ENCODE data around the gene ATP2B1. TPM values are rescaled to one million over a fixed set of nuclear protein-coding genes. Genes with fewer than 3 reads are reported as not detected.

Gene ATP2B1
- total RNA-seq, 4 donors from 2014 or later = 19.0 to 33.3 (median 27.8) TPM

GRCh38 chr12:89578499-89578898, 130.1 kb downstream of the ATP2B1 start:
- no peak for ATAC-seq
- WGBS, 2 donors (ENCODE audit: low coverage in 1 of 2) = 94 to 98% methylated on average over 2 of the region's 2 CpGs
- TF ChIP-seq POLR2AphosphoS5 (IDR thresholded peaks at IDR 0.05) (no peak), CTCF (IDR thresholded peaks at IDR 0.05) (no peak), POLR2A (IDR thresholded peaks at IDR 0.05) (no peak), EP300 (IDR thresholded peaks at IDR 0.05) (no peak)
- no peaks in the 10 kb centered on the region for H3K9me3 ChIP-seq
- H3K27ac ChIP-seq = no peak overlapping the region
- H3K36me3 ChIP-seq = no peaks in the 10 kb centered on the region
- H3K27me3 ChIP-seq = no peaks in the 10 kb centered on the region
- no peak overlapping the region for H3K4me3 ChIP-seq
- H3K4me1 ChIP-seq = no peaks in the 10 kb centered on the region

- no peaks in the 10 kb centered on the region for H3K27me3 ChIP-seq
- no peak for ATAC-seq
- no peaks in the 10 kb centered on the region for H3K9me3 ChIP-seq
- no peak overlapping the region for H3K4me3 ChIP-seq
- WGBS, 2 donors (ENCODE audit: low coverage in 1 of 2) = 100% methylated on average over 1 of the region's 1 CpG
- no peak for TF ChIP-seq CTCF (IDR thresholded peaks at IDR 0.05)
- TF ChIP-seq EP300 (IDR thresholded peaks at IDR 0.05) = no peak
- no peak for TF ChIP-seq POLR2A (IDR thresholded peaks at IDR 0.05)
- no peak for TF ChIP-seq POLR2AphosphoS5 (IDR thresholded peaks at IDR 0.05)
- H3K36me3 ChIP-seq = no peaks in the 10 kb centered on the region
- no peak overlapping the region for H3K27ac ChIP-seq
- H3K4me1 ChIP-seq = no peaks in the 10 kb centered on the region
Measured at GRCh38 chr12:89576572-89577220, 131.9 kb downstream of the ATP2B1 start.

- Histone ChIP-seq H3K36me3 (no peaks in the 10 kb centered on the region), H3K4me3 (no peak overlapping the region), H3K27me3 (no peaks in the 10 kb centered on the region), H3K27ac (no peak overlapping the region), H3K4me1 (no peaks in the 10 kb centered on the region), H3K9me3 (no peaks in the 10 kb centered on the region)
- no peak for TF ChIP-seq CTCF (IDR thresholded peaks at IDR 0.05)
- no peak for TF ChIP-seq POLR2AphosphoS5 (IDR thresholded peaks at IDR 0.05)
- TF ChIP-seq POLR2A (IDR thresholded peaks at IDR 0.05) = no peak
- 55 to 67% methylated on average over 1 of the region's 1 CpG for WGBS, 2 donors (ENCODE audit: low coverage in 1 of 2)
- ATAC-seq = no peak
Measured at GRCh38 chr12:89575374-89575773, 133.3 kb downstream of the ATP2B1 start.

- H3K27me3 ChIP-seq = no peaks in the 10 kb centered on the region
- H3K4me3 ChIP-seq = no peak overlapping the region
- 19% methylated on average over 2 of the region's 2 CpGs; no CpG with 5 or more reads in 1 of the 2 donors for WGBS, 2 donors (ENCODE audit: low coverage in 1 of 2)
- H3K36me3 ChIP-seq = no peaks in the 10 kb centered on the region
- TF ChIP-seq CTCF (IDR thresholded peaks at IDR 0.05) (no peak), EP300 (IDR thresholded peaks at IDR 0.05) (no peak), POLR2A (IDR thresholded peaks at IDR 0.05) (no peak)
- no peaks in the 10 kb centered on the region for H3K9me3 ChIP-seq
- no peak overlapping the region for H3K27ac ChIP-seq
- no peak for ATAC-seq
- H3K4me1 ChIP-seq = no peaks in the 10 kb centered on the region
Measured at GRCh38 chr12:89574736-89575208, 133.9 kb downstream of the ATP2B1 start.

- Histone ChIP-seq H3K9me3 (no peaks in the 10 kb centered on the region), H3K36me3 (no peaks in the 10 kb centered on the region), H3K4me1 (no peaks in the 10 kb centered on the region), H3K27me3 (no peaks in the 10 kb centered on the region), H3K4me3 (no peak overlapping the region), H3K27ac (no peak overlapping the region)
- 76 to 78% methylated on average over 5 of the region's 5 CpGs for WGBS, 2 donors (ENCODE audit: low coverage in 1 of 2)
- TF ChIP-seq POLR2A (IDR thresholded peaks at IDR 0.05) (no peak), CTCF (IDR thresholded peaks at IDR 0.05) (no peak), EP300 (IDR thresholded peaks at IDR 0.05) (no peak), POLR2AphosphoS5 (IDR thresholded peaks at IDR 0.05) (no peak)
- ATAC-seq = no peak
Measured at GRCh38 chr12:89573051-89573810, 135.4 kb downstream of the ATP2B1 start.
